Choroid plexus epithelial cell (primary cell): Measurements from ENCODE around the gene MYBL2.
A peak's percentile ranks its signal among the peaks of the same experiment; 100 is the strongest.

Experiments
- DNase-seq: peaks from one replicate; pipeline ENCODE4 v3.0.0-alpha.2; 2010; ENCODE audit warnings: low read depth
- H3K4me3 ChIP-seq: 2 replicates; pipeline ENCODE4 v1.5.1; 2011; ENCODE audit warnings: low read depth, mild to moderate bottlenecking, control low read depth, low read length, moderate library complexity
- TF ChIP-seq, protein P1 (sequence below): conservative IDR thresholded peaks from 2 replicates; pipeline ENCODE4 v1.5.1; 2011; ENCODE audit warnings: low read depth, mild to moderate bottlenecking, control low read depth, inconsistent platforms, low read length, moderate library complexity

The MYBL2 gene

GRCh38 chr20:43669332-43669731 lies 2.4 kb downstream of the MYBL2 start:
- TF ChIP-seq, protein P1, sequence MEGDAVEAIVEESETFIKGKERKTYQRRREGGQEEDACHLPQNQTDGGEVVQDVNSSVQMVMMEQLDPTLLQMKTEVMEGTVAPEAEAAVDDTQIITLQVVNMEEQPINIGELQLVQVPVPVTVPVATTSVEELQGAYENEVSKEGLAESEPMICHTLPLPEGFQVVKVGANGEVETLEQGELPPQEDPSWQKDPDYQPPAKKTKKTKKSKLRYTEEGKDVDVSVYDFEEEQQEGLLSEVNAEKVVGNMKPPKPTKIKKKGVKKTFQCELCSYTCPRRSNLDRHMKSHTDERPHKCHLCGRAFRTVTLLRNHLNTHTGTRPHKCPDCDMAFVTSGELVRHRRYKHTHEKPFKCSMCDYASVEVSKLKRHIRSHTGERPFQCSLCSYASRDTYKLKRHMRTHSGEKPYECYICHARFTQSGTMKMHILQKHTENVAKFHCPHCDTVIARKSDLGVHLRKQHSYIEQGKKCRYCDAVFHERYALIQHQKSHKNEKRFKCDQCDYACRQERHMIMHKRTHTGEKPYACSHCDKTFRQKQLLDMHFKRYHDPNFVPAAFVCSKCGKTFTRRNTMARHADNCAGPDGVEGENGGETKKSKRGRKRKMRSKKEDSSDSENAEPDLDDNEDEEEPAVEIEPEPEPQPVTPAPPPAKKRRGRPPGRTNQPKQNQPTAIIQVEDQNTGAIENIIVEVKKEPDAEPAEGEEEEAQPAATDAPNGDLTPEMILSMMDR = no peak
- peak; percentile 48 for DNase-seq
- H3K4me3 ChIP-seq = no peak overlapping the region

DNA sequence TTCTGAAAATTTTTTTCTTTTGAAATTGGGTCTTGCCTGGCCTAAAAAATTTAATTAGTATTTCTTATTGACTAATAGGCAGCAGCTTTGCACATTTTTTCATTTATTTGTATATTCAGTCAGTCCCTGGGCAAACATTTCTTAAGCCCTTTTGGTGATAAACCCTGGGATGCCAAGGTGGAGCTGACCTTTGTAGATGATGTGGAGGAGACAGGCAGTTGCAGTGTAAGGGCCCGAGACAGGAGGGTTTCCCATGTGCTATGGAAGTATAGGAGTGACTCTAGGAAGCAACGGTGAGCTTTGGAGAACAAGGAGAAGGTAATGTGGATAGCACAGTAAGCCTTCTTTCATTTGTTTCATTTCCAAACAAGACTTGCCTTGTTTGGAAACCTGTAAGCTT lies 3.5 kb downstream of the MYBL2 start:
- no peak for DNase-seq
- TF ChIP-seq, protein P1 = no peak
- no peak overlapping the region for H3K4me3 ChIP-seq

DNA sequence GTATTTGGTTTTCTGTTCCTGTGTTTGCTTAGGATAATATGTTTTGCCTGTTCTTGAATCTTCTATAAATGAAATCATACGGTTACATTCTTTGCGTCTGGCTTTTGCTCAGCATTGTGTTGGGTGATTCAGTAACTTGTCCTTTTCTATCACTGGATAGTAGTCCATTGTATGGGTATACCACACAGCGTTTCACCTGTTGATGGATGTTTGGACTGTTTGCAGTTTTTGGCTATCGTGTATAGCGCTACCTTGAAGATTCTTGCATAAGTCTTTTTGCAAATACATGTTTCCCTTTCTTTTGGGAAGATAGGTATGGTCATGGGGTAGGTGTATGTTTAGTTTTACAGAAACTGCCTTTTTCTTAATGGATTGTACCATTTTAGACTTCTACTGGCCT lies 9.5 kb downstream of the MYBL2 start:
- DNase-seq = no peak
- no peak overlapping the region for H3K4me3 ChIP-seq
- TF ChIP-seq, protein P1 = no peak

- no peak for DNase-seq
- TF ChIP-seq, protein P1 = no peak
- H3K4me3 ChIP-seq = no peak overlapping the region
Measured at GRCh38 chr20:43680981-43681380, 14.1 kb downstream of the MYBL2 start.

- no peak overlapping the region for H3K4me3 ChIP-seq
- DNase-seq = no peak
- TF ChIP-seq, protein P1 = no peak
Measured at GRCh38 chr20:43681468-43681942, 14.6 kb downstream of the MYBL2 start.

DNA sequence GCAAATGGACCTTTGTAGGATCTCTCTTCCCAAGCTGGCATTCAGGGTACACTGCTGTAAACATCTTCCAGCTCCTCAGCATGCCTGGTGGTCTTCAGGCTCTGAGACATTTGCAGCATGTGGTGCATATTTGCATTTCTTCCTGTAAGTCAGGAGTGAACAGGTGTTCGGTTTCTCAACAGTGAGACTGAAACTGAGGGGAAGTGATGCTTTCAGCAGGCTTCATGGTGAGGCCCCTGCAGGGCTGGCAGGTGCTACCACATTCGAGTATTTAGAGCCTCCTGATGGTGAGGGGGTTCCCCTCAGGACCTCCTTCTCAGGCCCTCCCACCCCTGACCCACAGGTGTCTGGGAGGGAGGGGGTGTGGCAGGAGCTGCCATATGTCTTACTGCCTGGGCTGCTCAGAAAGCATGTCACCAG lies 15.1 kb downstream of the MYBL2 start:
- TF ChIP-seq, protein P1 = no peak
- no peak for DNase-seq
- no peak overlapping the region for H3K4me3 ChIP-seq

DNA sequence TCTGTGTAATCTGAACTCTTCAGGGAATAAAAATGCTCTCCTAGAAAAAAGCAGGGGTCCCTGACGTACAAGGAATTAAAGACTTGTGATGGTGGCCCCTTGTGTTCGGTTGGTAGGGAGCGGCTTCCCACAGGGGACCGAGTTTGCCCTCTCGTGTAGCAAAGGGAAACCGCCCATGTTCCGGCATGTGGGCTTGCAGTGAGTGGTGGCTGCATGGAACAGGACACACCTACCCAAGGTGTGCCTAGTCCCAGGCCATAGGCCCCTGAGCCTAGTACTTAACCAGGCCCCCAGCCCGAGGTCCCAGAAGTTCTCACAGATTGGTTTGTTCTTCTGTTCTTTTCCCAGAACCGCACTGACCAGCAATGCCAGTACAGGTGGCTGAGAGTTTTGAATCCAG lies 15.5 kb downstream of the MYBL2 start:
- DNase-seq = no peak
- TF ChIP-seq, protein P1 = no peak
- H3K4me3 ChIP-seq = no peak overlapping the region
